Endothelial cell of umbilical vein (primary cell): Measurements from ENCODE around the gene SERPINB10. TPM values are rescaled to one million over a fixed set of nuclear protein-coding genes. Genes with fewer than 3 reads are reported as not detected.

Experiments used
- BruUV-seq: library from RNA; stranded (reverse); fragments of 400-500 nt; replicated peaks from 2 replicates; lab custom pipeline; 2021; lab: Mats Ljungman, UMichigan
- CTCF ChIA-PET: fragments of 300-600, 350-600 bp; sonication (Branson Sonifier 250); formaldehyde crosslinking; loops from one replicate; lab custom pipeline; 2021; ENCODE audit warnings: antibody characterized with exemption, inconsistent platforms; lab: Charles Lee
- POLR2A ChIA-PET: fragments of 300-600, 350-600 bp; sonication (Branson Sonifier 250); formaldehyde crosslinking; loops from one replicate; lab custom pipeline; 2021; ENCODE audit warnings: antibody characterized with exemption, inconsistent platforms; lab: Charles Lee
- DNase-seq: peaks from one replicate; pipeline ENCODE4 v3.0.0-alpha.2; 2011; ENCODE audit warnings: low read depth, low spot score
- FAIRE-seq: peaks from 2 replicates; lab custom pipeline; 2011; peaks lifted over from hg19 to GRCh38; lab: Jason Lieb, UNC
- H2AFZ ChIP-seq: 2 replicates; pipeline ENCODE4 v1.6.0; 2012; ENCODE audit warnings: low read depth, low read length, control low read depth, inconsistent platforms
- H3K27ac ChIP-seq: 2 replicates; pipeline ENCODE4 v1.5.1; 2011; ENCODE audit warnings: low read depth, mild to moderate bottlenecking, control low read depth, low read length, moderate library complexity; ENCODE audit not compliant: insufficient read depth
- H3K27me3 ChIP-seq, 2 experiments: 2 replicates each; pipeline versions ENCODE4 v1.6.0 to v1.6.1; 2011; ENCODE audit warnings: low read length in 2 of 2, mixed read lengths in 1 of 2; ENCODE audit not compliant: control insufficient read depth in 2 of 2, insufficient read depth in 2 of 2
- H3K36me3 ChIP-seq, 2 experiments: 2 replicates in 1 of 2; 3 replicates in 1 of 2; pipeline ENCODE4 v1.5.1; 2011; ENCODE audit warnings: low read length in 2 of 2, mild to moderate bottlenecking in 1 of 2, moderate library complexity in 1 of 2; ENCODE audit not compliant: control insufficient read depth in 2 of 2, insufficient read depth in 2 of 2; ENCODE audit errors: extremely low read depth in 1 of 2
- H3K4me1 ChIP-seq: 3 replicates; pipeline ENCODE4 v1.5.1; 2011; ENCODE audit warnings: mild to moderate bottlenecking, low read length; ENCODE audit not compliant: control insufficient read depth, insufficient read depth; ENCODE audit errors: extremely low read depth
- H3K4me2 ChIP-seq: 2 replicates; pipeline ENCODE4 v1.6.1; 2011; ENCODE audit warnings: low read length, control low read depth, mixed read lengths; ENCODE audit not compliant: insufficient read depth
- H3K4me3 ChIP-seq, 3 experiments: fragments of 200-600 bp in 1 of 3; sonication (generic), shearing (Covaris generic) in 1 of 3; replicated peaks in 1 of 3; 2 replicates each; pipeline ENCODE4 v1.5.1; 2011 to 2016; ENCODE audit warnings: control low read depth in 3 of 3, low read length in 3 of 3, mild to moderate bottlenecking in 2 of 3, inconsistent platforms in 1 of 3, low read depth in 1 of 3, moderate library complexity in 1 of 3; ENCODE audit not compliant: insufficient read depth in 1 of 3
- H3K79me2 ChIP-seq: 2 replicates; pipeline ENCODE4 v1.6.0; 2012; ENCODE audit warnings: low read length, inconsistent platforms; ENCODE audit not compliant: control insufficient read depth, insufficient read depth
- H3K9ac ChIP-seq: replicated peaks from 2 replicates; pipeline ENCODE3; 2011; ENCODE audit warnings: low read length, control low read depth; ENCODE audit not compliant: insufficient read depth; ENCODE audit errors: extremely low read depth
- H3K9me1 ChIP-seq: replicated peaks from 3 replicates; pipeline ENCODE4 v1.6.0; 2011; ENCODE audit warnings: mild to moderate bottlenecking, low read length; ENCODE audit not compliant: control insufficient read depth, insufficient read depth; ENCODE audit errors: extremely low read depth
- H3K9me3 ChIP-seq: replicated peaks from 2 replicates; pipeline ENCODE4 v1.5.1; 2012; ENCODE audit warnings: low read length, inconsistent platforms; ENCODE audit not compliant: control insufficient read depth, insufficient read depth
- H4K20me1 ChIP-seq: replicated peaks from 2 replicates; pipeline ENCODE3; 2011; ENCODE audit warnings: mild to moderate bottlenecking, low read length; ENCODE audit not compliant: control insufficient read depth, insufficient read depth; ENCODE audit errors: extremely low read depth
- CTCF ChIP-seq, 2 donors: IDR thresholded peaks; 1 replicate in 1 of 2; 2 replicates in 1 of 2; pipeline ENCODE4 v1.5.1; 2011; ENCODE audit warnings: low read length in 2 of 2, mild to moderate bottlenecking in 2 of 2, moderate library complexity in 2 of 2, control low read depth in 1 of 2, inconsistent platforms in 1 of 2, low read depth in 1 of 2; ENCODE audit not compliant: insufficient read depth in 1 of 2; ENCODE audit errors: extremely low read depth in 1 of 2
- EZH2 ChIP-seq: IDR thresholded peaks from 2 replicates; pipeline ENCODE4 v1.6.1; 2012; ENCODE audit warnings: borderline replicate concordance, low read depth, mild to moderate bottlenecking, moderate library complexity, low read length, inconsistent platforms; ENCODE audit not compliant: severe bottlenecking
- FOS ChIP-seq: IDR thresholded peaks from 2 replicates; pipeline ENCODE4 v1.6.1; 2011; ENCODE audit warnings: mild to moderate bottlenecking, low read length, moderate library complexity, borderline replicate concordance; ENCODE audit not compliant: insufficient read depth
- GATA2 ChIP-seq: IDR thresholded peaks from 2 replicates; pipeline ENCODE4 v1.7.0; 2011; ENCODE audit warnings: low read depth, mild to moderate bottlenecking, moderate library complexity, mixed read lengths, low read length; ENCODE audit not compliant: insufficient read length, insufficient read depth
- JUN ChIP-seq: IDR thresholded peaks from 2 replicates; pipeline ENCODE4 v1.6.1; 2011; ENCODE audit warnings: borderline replicate concordance, low read depth; ENCODE audit not compliant: insufficient read length, insufficient read depth
- MYC ChIP-seq: IDR thresholded peaks from one replicate; pipeline ENCODE4 v1.6.1; 2011; ENCODE audit warnings: mild to moderate bottlenecking, low read depth, low read length
- POLR2A ChIP-seq: IDR thresholded peaks from 2 replicates; pipeline ENCODE4 v1.6.1; 2012; ENCODE audit warnings: low read depth, mild to moderate bottlenecking, control low read depth, low read length
- POLR2AphosphoS5 ChIP-seq: IDR thresholded peaks from 2 replicates; pipeline ENCODE4 v1.6.1; 2012; ENCODE audit warnings: low read depth, mild to moderate bottlenecking, control low read depth, low read length, moderate library complexity; ENCODE audit not compliant: insufficient read depth
- dilution Hi-C: fragments of 300-500 bp; cut with MboI; formaldehyde crosslinking; loops from one replicate; pipeline ENCODE4 v1.15.0; 2019; ENCODE audit warnings: low sequenced_read_pairs; ENCODE audit not compliant: extremely low pct_ligation_motif_present
- intact Hi-C: fragments of 100-400 bp; cut with micrococcal nuclease; formaldehyde crosslinking; loops from one replicate; pipeline ENCODE4 v1.10.0; 2022
- polyA plus RNA-seq, 4 experiments: library from polyadenylated mRNA; depleted of rRNA in 3 of 4; stranded (reverse) in 3 of 4; unstranded in 1 of 4; fragments of >200 nt; gene quantifications; 2 replicates each; pipeline versions ENCODE4 v1.2.1 to v1.2.3, GENCODE V29; 2011 to 2012; ENCODE audit warnings: missing spikeins in 1 of 4
- total RNA-seq: library from RNA; stranded (reverse); gene quantifications from 2 replicates; pipeline ENCODE4 v1.2.3, GENCODE V29; 2021
- TF ChIP-seq, protein P1 (sequence below): IDR thresholded peaks from 2 replicates; pipeline ENCODE4 v1.6.1; 2011; ENCODE audit not compliant: insufficient read depth, insufficient read length

The SERPINB10 gene
- total and polyA plus RNA-seq, 2 donors (not counting 3 experiments of a cell fraction or from before 2014, with no cell fraction given) = not detected

- no peaks in the 10 kb centered on the region for H3K36me3 ChIP-seq
- peaks cover 4% of the 10 kb centered on the region for H3K79me2 ChIP-seq
- H3K4me1 ChIP-seq = no peaks in the 10 kb centered on the region
- dilution Hi-C loops (no loop called here), intact Hi-C loops (no loop called here)
- TF ChIP-seq GATA2 = no peak
- TF ChIP-seq POLR2AphosphoS5 = no peak
- TF ChIP-seq EZH2 = no peak
- TF ChIP-seq, protein P1, sequence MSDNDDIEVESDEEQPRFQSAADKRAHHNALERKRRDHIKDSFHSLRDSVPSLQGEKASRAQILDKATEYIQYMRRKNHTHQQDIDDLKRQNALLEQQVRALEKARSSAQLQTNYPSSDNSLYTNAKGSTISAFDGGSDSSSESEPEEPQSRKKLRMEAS = no peak
- no peak for TF ChIP-seq FOS
- no peak for TF ChIP-seq POLR2A
- TF ChIP-seq MYC = no peak
- no peak for TF ChIP-seq CTCF (IDR thresholded peaks at IDR 0.05; ENCODE audit: extremely low read depth in 1 of 2, insufficient read depth in 1 of 2, low read depth in 1 of 2, low read length in 2 of 2)
- TF ChIP-seq JUN = no peak
- H3K9me1 ChIP-seq = no peaks in the 10 kb centered on the region
- DNase-seq = no peak
- no peaks in the 10 kb centered on the region for H4K20me1 ChIP-seq
- no peak overlapping the region for H3K9ac ChIP-seq
- ChIA-PET POLR2A (no interaction called here), CTCF (interaction anchor here (1.7 kb wide), 1 partner anchor 43 kb away, joined by 5 read pairs; no protein-coding TSS in a partner anchor)
- no TSS peak for BruUV-seq
- no peak overlapping the region for H3K4me3 ChIP-seq
- no peaks in the 10 kb centered on the region for H3K9me3 ChIP-seq
- no peak overlapping the region for H3K4me2 ChIP-seq
- H3K27me3 ChIP-seq = no peaks in the 10 kb centered on the region
- no peak overlapping the region for H2AFZ ChIP-seq
- H3K27ac ChIP-seq = no peak overlapping the region
- no peak for FAIRE-seq
Observed at GRCh38 chr18:63892566-63892965, 15.2 kb upstream of the SERPINB10 start.
